Hematopoietic multipotent progenitor cell treated with erythropoietin and hydrocortisone succinate and interleukin-3 and kit ligand, for 6 days (in vitro differentiated cells): Measurements from ENCODE around the gene ST3GAL3.
"Not testable (repeated sequence)": the region's sequence is repeated elsewhere in the genome, so short reads cannot be mapped to it uniquely, and the experiment has no call there.

Experiments used
- DNase-seq: peaks from one replicate; pipeline ENCODE4 v3.0.0-alpha.2; 2015

Gene ST3GAL3

GRCh38 chr1:43760745-43761317, 53.5 kb downstream of the ST3GAL3 start:
- peak; percentile 33 for DNase-seq

GRCh38 chr1:43763497-43763973, 56.2 kb downstream of the ST3GAL3 start:
- peak; percentile 91 for DNase-seq

- no peak for DNase-seq
Observed at GRCh38 chr1:43764581-43764980, 57.2 kb downstream of the ST3GAL3 start.

- DNase-seq: no peak
Observed at GRCh38 chr1:43766086-43766784, 58.9 kb downstream of the ST3GAL3 start.

GRCh38 chr1:43766818-43767525, 59.6 kb downstream of the ST3GAL3 start:
- DNase-seq: peak; percentile 25

- no peak for DNase-seq
Observed at GRCh38 chr1:43768168-43768567, 60.8 kb downstream of the ST3GAL3 start.

- DNase-seq: no peak
Observed at GRCh38 chr1:43769350-43769908, 62.1 kb downstream of the ST3GAL3 start.

- DNase-seq: no peak
Observed at GRCh38 chr1:43770111-43770510, 62.8 kb downstream of the ST3GAL3 start.

- DNase-seq: no peak
Observed at GRCh38 chr1:43772978-43773377, 65.6 kb downstream of the ST3GAL3 start.

- no peak for DNase-seq
Observed at GRCh38 chr1:43773821-43774220, 66.5 kb downstream of the ST3GAL3 start.

GRCh38 chr1:43774359-43774758, 67.0 kb downstream of the ST3GAL3 start:
- no peak for DNase-seq

- DNase-seq: peak; percentile 47
Observed at GRCh38 chr1:43776043-43776761, 68.9 kb downstream of the ST3GAL3 start.

GRCh38 chr1:43777916-43778315, 70.6 kb downstream of the ST3GAL3 start:
- DNase-seq: not testable (repeated sequence)

GRCh38 chr1:43779266-43779665, 71.9 kb downstream of the ST3GAL3 start:
- peak; percentile 24 for DNase-seq

GRCh38 chr1:43779805-43780403, 72.6 kb downstream of the ST3GAL3 start:
- no peak for DNase-seq

GRCh38 chr1:43781574-43781973, 74.2 kb downstream of the ST3GAL3 start:
- DNase-seq: no peak

GRCh38 chr1:43783096-43783670, 75.8 kb downstream of the ST3GAL3 start:
- DNase-seq: no peak

- DNase-seq: no peak
Observed at GRCh38 chr1:43783671-43784205, 76.4 kb downstream of the ST3GAL3 start.

- DNase-seq: no peak
Observed at GRCh38 chr1:43786201-43786958, 79.0 kb downstream of the ST3GAL3 start.

GRCh38 chr1:43786960-43787359, 79.6 kb downstream of the ST3GAL3 start:
- no peak for DNase-seq
